Chondrocyte (in vitro differentiated cells): ENCODE data around the gene FDX1. TPM values are rescaled to one million over a fixed set of nuclear protein-coding genes. Genes with fewer than 3 reads are reported as not detected.

Experiments
- DNase-seq: peaks from one replicate; pipeline ENCODE4 v3.0.0; 2021; ENCODE audit warnings: mixed read lengths, low spot score
- H3K27ac Mint-ChIP-seq: one replicate; pipeline ENCODE4 v1.8.0; 2021; ENCODE audit warnings: mild to moderate bottlenecking, moderate library complexity, mixed read lengths; ENCODE audit not compliant: unreplicated experiment
- H3K27me3 Mint-ChIP-seq: 2 replicates; pipeline ENCODE4 v1.8.0; 2021; ENCODE audit warnings: low read depth, mixed read lengths
- H3K36me3 Mint-ChIP-seq: 2 replicates; pipeline ENCODE4 v1.8.0; 2021; ENCODE audit warnings: low read depth, mixed read lengths
- H3K4me1 Mint-ChIP-seq: 2 replicates; pipeline ENCODE4 v1.8.0; 2021; ENCODE audit warnings: low read depth, mild to moderate bottlenecking, mixed read lengths
- H3K4me3 Mint-ChIP-seq: one replicate; pipeline ENCODE4 v1.8.0; 2021; ENCODE audit warnings: mild to moderate bottlenecking, moderate library complexity, mixed read lengths; ENCODE audit not compliant: unreplicated experiment
- H3K9me3 Mint-ChIP-seq: 2 replicates; pipeline ENCODE4 v1.8.0; 2021; ENCODE audit warnings: low read depth, mixed read lengths
- total RNA-seq: library from RNA; stranded (reverse); gene quantifications from 3 replicates; pipeline ENCODE4 v1.2.1, GENCODE V29; 2021
- TF ChIP-seq, protein P1 (sequence below): fragments of 200-600 bp; sonication (generic); IDR thresholded peaks from 2 replicates; pipeline ENCODE4 v1.5.0; 2021; ENCODE audit warnings: antibody characterized with exemption, mild to moderate bottlenecking, moderate library complexity

Gene FDX1
- total RNA-seq, 1 donor from 2014 or later = 5.6 TPM

DNA sequence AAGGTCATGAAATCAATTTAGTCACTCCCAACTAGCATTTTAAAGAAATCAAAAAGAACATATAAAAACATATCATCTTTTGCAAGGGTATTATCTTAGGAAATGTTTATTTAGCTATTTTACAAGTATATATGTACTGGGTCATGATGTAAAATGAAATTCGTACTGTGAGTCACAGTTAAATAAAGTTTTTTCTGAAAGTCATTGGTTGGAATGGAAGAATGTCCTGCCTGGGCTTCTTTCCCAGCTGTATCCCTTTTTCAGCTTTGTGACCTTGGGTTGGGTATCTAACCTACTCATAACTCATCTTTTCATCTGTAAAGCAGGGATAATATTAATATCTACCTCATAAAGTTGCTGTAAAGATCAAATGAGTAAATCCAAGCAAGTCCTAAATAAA is 15.7 kb downstream of the FDX1 start:
- Mint-ChIP-seq H3K4me1 (peaks cover 8% of the 10 kb centered on the region), H3K4me3 (no peak overlapping the region), H3K27me3 (no peaks in the 10 kb centered on the region)

DNA sequence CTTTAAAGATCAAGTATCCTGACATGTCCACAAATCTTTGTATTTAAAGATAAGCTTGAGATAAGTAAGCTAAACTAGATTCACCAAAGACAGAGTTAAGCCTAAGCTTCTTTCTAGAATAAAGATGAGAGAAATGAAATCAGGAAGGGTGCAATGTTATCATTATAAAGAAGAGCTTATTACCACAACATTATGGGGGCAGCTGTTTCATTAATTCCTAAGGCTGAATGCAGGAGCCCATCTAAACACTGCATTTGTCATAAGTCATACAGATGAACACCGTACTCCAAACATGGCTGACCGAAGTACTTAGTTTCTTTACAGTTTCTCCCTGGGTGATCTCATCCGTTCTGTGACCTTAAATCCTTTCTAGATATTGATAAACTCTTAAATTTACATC is 16.3 kb downstream of the FDX1 start:
- Mint-ChIP-seq H3K9me3 (peaks cover 2% of the 10 kb centered on the region), H3K4me1 (peaks cover 8% of the 10 kb centered on the region), H3K27ac (no peak overlapping the region), H3K36me3 (peaks cover 14% of the 10 kb centered on the region), H3K4me3 (no peak overlapping the region), H3K27me3 (no peaks in the 10 kb centered on the region)
- TF ChIP-seq, protein P1, sequence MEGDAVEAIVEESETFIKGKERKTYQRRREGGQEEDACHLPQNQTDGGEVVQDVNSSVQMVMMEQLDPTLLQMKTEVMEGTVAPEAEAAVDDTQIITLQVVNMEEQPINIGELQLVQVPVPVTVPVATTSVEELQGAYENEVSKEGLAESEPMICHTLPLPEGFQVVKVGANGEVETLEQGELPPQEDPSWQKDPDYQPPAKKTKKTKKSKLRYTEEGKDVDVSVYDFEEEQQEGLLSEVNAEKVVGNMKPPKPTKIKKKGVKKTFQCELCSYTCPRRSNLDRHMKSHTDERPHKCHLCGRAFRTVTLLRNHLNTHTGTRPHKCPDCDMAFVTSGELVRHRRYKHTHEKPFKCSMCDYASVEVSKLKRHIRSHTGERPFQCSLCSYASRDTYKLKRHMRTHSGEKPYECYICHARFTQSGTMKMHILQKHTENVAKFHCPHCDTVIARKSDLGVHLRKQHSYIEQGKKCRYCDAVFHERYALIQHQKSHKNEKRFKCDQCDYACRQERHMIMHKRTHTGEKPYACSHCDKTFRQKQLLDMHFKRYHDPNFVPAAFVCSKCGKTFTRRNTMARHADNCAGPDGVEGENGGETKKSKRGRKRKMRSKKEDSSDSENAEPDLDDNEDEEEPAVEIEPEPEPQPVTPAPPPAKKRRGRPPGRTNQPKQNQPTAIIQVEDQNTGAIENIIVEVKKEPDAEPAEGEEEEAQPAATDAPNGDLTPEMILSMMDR = no peak
- DNase-seq = no peak

More for the DNA sequence above, 15.7 kb downstream of the FDX1 start:
- Mint-ChIP-seq H3K27ac (no peak overlapping the region), H3K9me3 (peaks cover 4% of the 10 kb centered on the region), H3K36me3 (peaks cover 20% of the 10 kb centered on the region)
- TF ChIP-seq, protein P1 = no peak
- no peak for DNase-seq

GRCh38 chr11:110446594-110446993 is 16.8 kb downstream of the FDX1 start:
- Mint-ChIP-seq H3K27ac (no peak overlapping the region), H3K4me1 (peaks cover 8% of the 10 kb centered on the region), H3K27me3 (no peaks in the 10 kb centered on the region), H3K9me3 (no peaks in the 10 kb centered on the region), H3K36me3 (peaks cover 9% of the 10 kb centered on the region), H3K4me3 (no peak overlapping the region)
- TF ChIP-seq, protein P1 = no peak
- DNase-seq = no peak

- Mint-ChIP-seq H3K4me3 (no peak overlapping the region), H3K9me3 (peaks cover 5% of the 10 kb centered on the region), H3K4me1 (peaks cover 8% of the 10 kb centered on the region), H3K36me3 (peaks cover 13% of the 10 kb centered on the region), H3K27me3 (no peaks in the 10 kb centered on the region), H3K27ac (no peak overlapping the region)
- DNase-seq = no peak
- TF ChIP-seq, protein P1 = no peak
Observed at GRCh38 chr11:110447343-110447742, 17.6 kb downstream of the FDX1 start.

GRCh38 chr11:110447897-110448745 is 18.4 kb downstream of the FDX1 start:
- DNase-seq = no peak
- H3K27me3 Mint-ChIP-seq = no peaks in the 10 kb centered on the region
- TF ChIP-seq, protein P1 = peak; percentile 79
- H3K4me3 Mint-ChIP-seq = no peak overlapping the region
- H3K36me3 Mint-ChIP-seq = peaks cover 12% of the 10 kb centered on the region
- H3K27ac Mint-ChIP-seq = no peak overlapping the region
- H3K4me1 Mint-ChIP-seq = peaks cover 8% of the 10 kb centered on the region
- H3K9me3 Mint-ChIP-seq = peaks cover 8% of the 10 kb centered on the region
